NT2/D1 (cell line): ENCODE measurements around the gene NR2C2.

Source experiments
- SUZ12 ChIP-seq: IDR thresholded peaks from 2 replicates; pipeline ENCODE4 v1.6.1; 2011; ENCODE audit not compliant: insufficient read length, insufficient read depth; ENCODE audit errors: extremely low read depth
- YY1 ChIP-seq: IDR thresholded peaks from 2 replicates; pipeline ENCODE4 v1.6.1; 2011; ENCODE audit not compliant: insufficient read length, insufficient read depth
- ZNF274 ChIP-seq: IDR thresholded peaks from 2 replicates; pipeline ENCODE4 v1.6.1; 2011; ENCODE audit warnings: mild to moderate bottlenecking, low read depth, low read length

- TF ChIP-seq ZNF274 (no peak), YY1 (no peak), SUZ12 (no peak)
Measured at GRCh38 chr3:14900881-14901873, 46.2 kb upstream of the NR2C2 start.
